Brain microvascular endothelial cell (primary cell): Measurements from ENCODE around the gene ALKBH1.

ENCODE experiments used
- DNase-seq: peaks from one replicate; pipeline ENCODE4 v3.0.0-alpha.2; 2020
- H3K27ac ChIP-seq: fragments of 250-450 bp; sonication (Bioruptor Pico); 2 replicates; pipeline ENCODE4 v1.5.1; 2020; ENCODE audit warnings: mild to moderate bottlenecking, moderate library complexity
- H3K27me3 ChIP-seq: fragments of 250-450 bp; sonication (Bioruptor Pico); replicated peaks from 2 replicates; pipeline ENCODE4 v1.5.1; 2020; ENCODE audit warnings: mild to moderate bottlenecking
- H3K36me3 ChIP-seq: fragments of 250-450 bp; sonication (Bioruptor Pico); replicated peaks from 2 replicates; pipeline ENCODE4 v1.5.1; 2020; ENCODE audit warnings: mild to moderate bottlenecking
- H3K4me3 ChIP-seq: 2 replicates; pipeline ENCODE4 v1.5.1; 2011; ENCODE audit warnings: low read depth, mild to moderate bottlenecking, control low read depth, low read length, moderate library complexity
- in situ Hi-C: cut with HindIII; loops from 2 replicates; pipeline ENCODE4 v1.10.0; 2017; ENCODE audit warnings: low sequenced_read_pairs, low pct_ligation_motif_present
- TF ChIP-seq, protein P1 (sequence below): IDR thresholded peaks from 2 replicates; pipeline ENCODE4 v1.5.1; 2011; ENCODE audit warnings: low read depth, mild to moderate bottlenecking, moderate library complexity, low read length, control low read depth, inconsistent platforms; ENCODE audit errors: missing control alignments

The ALKBH1 gene

GRCh38 chr14:77682158-77682553 is 25.7 kb downstream of the ALKBH1 start:
- H3K27me3 ChIP-seq, result no peaks in the 10 kb centered on the region
- in situ Hi-C loops, result no loop called here
- no peaks in the 10 kb centered on the region for H3K36me3 ChIP-seq
- H3K27ac ChIP-seq, result no peak overlapping the region
- H3K4me3 ChIP-seq, result no peak overlapping the region
- no peak for DNase-seq
- TF ChIP-seq, protein P1, sequence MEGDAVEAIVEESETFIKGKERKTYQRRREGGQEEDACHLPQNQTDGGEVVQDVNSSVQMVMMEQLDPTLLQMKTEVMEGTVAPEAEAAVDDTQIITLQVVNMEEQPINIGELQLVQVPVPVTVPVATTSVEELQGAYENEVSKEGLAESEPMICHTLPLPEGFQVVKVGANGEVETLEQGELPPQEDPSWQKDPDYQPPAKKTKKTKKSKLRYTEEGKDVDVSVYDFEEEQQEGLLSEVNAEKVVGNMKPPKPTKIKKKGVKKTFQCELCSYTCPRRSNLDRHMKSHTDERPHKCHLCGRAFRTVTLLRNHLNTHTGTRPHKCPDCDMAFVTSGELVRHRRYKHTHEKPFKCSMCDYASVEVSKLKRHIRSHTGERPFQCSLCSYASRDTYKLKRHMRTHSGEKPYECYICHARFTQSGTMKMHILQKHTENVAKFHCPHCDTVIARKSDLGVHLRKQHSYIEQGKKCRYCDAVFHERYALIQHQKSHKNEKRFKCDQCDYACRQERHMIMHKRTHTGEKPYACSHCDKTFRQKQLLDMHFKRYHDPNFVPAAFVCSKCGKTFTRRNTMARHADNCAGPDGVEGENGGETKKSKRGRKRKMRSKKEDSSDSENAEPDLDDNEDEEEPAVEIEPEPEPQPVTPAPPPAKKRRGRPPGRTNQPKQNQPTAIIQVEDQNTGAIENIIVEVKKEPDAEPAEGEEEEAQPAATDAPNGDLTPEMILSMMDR, result no peak

DNA sequence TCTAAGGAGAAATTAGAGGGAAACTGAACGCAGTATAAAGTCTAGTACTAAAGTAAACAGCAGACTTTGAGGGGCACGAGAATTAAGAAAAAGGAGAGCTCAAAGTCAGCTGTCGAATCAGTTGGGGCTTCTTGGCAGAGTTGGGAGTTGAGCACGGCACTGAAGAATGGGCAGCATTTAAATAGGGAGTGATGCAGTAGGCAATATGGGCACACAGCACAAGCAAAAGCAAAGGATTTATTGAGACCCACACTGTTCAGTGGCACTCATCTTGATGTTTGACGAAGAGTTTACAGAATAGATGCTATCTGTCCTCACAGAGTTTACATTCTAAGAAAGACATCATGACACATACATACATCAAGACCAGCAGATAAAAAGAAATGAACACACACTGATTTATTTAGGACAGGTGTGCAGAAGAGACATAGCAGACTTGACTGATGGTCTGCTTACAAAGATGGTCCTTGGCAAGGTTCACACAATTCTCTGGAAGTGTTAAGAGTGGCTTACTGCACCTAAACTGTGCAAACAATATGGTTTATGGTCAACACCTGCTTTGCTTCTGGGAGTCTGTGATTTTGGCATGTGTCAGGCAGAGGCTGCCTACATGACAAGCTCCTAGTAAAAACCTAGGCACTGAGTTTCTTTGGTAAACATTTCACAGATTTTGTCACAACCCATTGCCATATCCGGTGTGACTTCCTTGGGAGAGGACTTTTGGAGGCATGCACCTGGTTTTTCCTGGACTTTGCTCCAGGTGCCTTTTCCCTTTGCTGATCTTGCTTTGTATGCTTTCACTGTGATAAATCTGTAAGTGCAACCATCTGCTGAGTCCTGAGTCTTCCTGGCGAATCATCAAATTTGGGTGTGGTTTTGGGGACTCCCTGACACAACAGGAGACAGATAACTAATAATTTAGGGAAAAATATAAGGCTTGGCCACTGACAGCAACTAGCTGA is 26.3 kb downstream of the ALKBH1 start:
- no peak overlapping the region for H3K4me3 ChIP-seq
- H3K27me3 ChIP-seq, result no peaks in the 10 kb centered on the region
- in situ Hi-C loops, result no loop called here
- no peaks in the 10 kb centered on the region for H3K36me3 ChIP-seq
- DNase-seq, result no peak
- no peak overlapping the region for H3K27ac ChIP-seq
- TF ChIP-seq, protein P1, result no peak

GRCh38 chr14:77674931-77675330 is 32.9 kb downstream of the ALKBH1 start:
- H3K27ac ChIP-seq, result no peak overlapping the region
- in situ Hi-C loops, result no loop called here
- TF ChIP-seq, protein P1, result no peak
- peaks cover 12% of the 10 kb centered on the region for H3K36me3 ChIP-seq
- no peak overlapping the region for H3K4me3 ChIP-seq
- no peaks in the 10 kb centered on the region for H3K27me3 ChIP-seq
- no peak for DNase-seq

GRCh38 chr14:77673193-77673592 is 34.6 kb downstream of the ALKBH1 start:
- no peak overlapping the region for H3K4me3 ChIP-seq
- H3K27ac ChIP-seq, result no peak overlapping the region
- in situ Hi-C loops, result no loop called here
- TF ChIP-seq, protein P1, result no peak
- peaks cover 12% of the 10 kb centered on the region for H3K36me3 ChIP-seq
- no peaks in the 10 kb centered on the region for H3K27me3 ChIP-seq
- no peak for DNase-seq

DNA sequence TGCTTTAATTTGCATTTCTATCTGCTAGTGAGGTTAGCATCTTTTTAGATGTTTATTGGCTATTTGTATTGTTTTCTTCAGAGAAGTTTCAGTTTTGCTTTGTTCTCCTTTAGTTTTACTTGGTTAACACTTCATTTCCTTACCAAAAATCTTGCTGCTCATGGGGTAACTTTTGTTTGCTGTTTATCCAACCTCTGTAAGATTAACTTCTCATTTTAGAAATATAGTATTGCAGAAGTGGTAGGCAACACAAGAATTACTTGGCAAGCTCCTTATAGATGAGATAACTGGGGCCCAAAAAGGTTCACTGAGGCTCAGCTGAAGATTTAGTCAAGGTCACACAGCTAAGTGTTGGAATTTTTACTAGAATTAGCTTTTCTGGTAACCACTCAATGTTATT is 40.5 kb downstream of the ALKBH1 start:
- in situ Hi-C loops, result no loop called here
- no peak for DNase-seq
- no peak overlapping the region for H3K4me3 ChIP-seq
- TF ChIP-seq, protein P1, result no peak
- no peak overlapping the region for H3K27ac ChIP-seq
- no peaks in the 10 kb centered on the region for H3K36me3 ChIP-seq
- H3K27me3 ChIP-seq, result no peaks in the 10 kb centered on the region
